Mesothelial cell of epicardium (in vitro differentiated cells): ENCODE data around the gene DOCK4. TPM values are rescaled to one million over a fixed set of nuclear protein-coding genes. Genes with fewer than 3 reads are reported as not detected.
A peak's percentile ranks its signal among the peaks of the same experiment; 100 is the strongest.

Experiments used
- DNase-seq, 2 experiments: peaks; one replicate each; pipeline ENCODE4 v3.0.0; 2021; ENCODE audit warnings: low spot score in 2 of 2; ENCODE audit not compliant: unreplicated experiment in 2 of 2
- H3K27ac Mint-ChIP-seq: 2 replicates; pipeline ENCODE4 v1.8.0; 2021; ENCODE audit warnings: mixed read lengths
- H3K27me3 Mint-ChIP-seq: 2 replicates; pipeline ENCODE4 v1.8.0; 2021; ENCODE audit warnings: low read depth, mixed read lengths
- H3K36me3 Mint-ChIP-seq: 2 replicates; pipeline ENCODE4 v1.8.0; 2021; ENCODE audit warnings: mixed read lengths
- H3K4me1 Mint-ChIP-seq: 2 replicates; pipeline ENCODE4 v1.8.0; 2021; ENCODE audit warnings: mixed read lengths
- H3K4me3 Mint-ChIP-seq: 2 replicates; pipeline ENCODE4 v1.8.0; 2021; ENCODE audit warnings: mild to moderate bottlenecking, moderate library complexity, mixed read lengths
- H3K9me3 Mint-ChIP-seq: 2 replicates; pipeline ENCODE4 v1.8.0; 2021; ENCODE audit warnings: mixed read lengths
- total RNA-seq: library from RNA; stranded (reverse); gene quantifications from 3 replicates; pipeline ENCODE4 v1.2.1, GENCODE V29; 2021
- TF ChIP-seq, protein P1 (sequence below): fragments of 200-600 bp; sonication (generic); IDR thresholded peaks from one replicate; pipeline ENCODE4 v1.5.0; 2021; ENCODE audit warnings: antibody characterized with exemption; ENCODE audit not compliant: unreplicated experiment

DOCK4 gene
- total RNA-seq, 1 donor from 2014 or later, result 27.7 TPM

DNA sequence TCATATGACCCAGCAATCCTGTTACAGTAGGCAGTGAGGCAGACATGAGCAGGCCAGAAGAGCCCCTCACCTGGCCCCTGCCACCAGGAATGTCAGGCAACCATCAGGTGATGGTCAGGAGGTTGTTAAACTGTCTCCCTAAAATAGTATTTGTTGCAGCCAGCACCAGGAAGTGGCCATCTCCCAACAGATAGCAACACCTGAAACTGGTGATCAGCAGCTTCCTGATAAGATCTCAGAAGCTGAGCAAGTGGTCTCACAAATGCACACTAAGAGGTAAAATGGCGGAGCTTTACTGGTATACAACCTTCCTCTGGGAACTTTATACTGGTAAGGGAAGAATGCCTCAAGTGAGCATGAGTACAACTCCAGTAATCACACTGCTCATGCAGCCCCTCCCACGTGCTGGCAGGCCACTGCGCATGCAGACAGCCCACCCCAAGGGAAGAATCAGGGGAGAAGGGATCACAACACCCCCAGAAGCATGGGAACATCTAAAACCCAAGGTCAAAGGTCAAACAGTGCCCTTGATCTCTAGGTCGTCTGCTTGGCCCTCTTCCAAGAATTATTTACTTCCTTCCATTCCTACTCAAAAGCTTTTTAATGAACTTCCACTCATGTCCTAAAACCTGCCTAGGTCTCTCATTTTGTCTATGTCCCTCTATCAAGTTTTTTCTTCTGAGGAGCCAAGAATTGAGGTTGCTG, 133.5 kb downstream of the DOCK4 start:
- peaks cover 18% of the 10 kb centered on the region for H3K9me3 Mint-ChIP-seq
- peaks cover 12% of the 10 kb centered on the region for H3K36me3 Mint-ChIP-seq
- TF ChIP-seq, protein P1, sequence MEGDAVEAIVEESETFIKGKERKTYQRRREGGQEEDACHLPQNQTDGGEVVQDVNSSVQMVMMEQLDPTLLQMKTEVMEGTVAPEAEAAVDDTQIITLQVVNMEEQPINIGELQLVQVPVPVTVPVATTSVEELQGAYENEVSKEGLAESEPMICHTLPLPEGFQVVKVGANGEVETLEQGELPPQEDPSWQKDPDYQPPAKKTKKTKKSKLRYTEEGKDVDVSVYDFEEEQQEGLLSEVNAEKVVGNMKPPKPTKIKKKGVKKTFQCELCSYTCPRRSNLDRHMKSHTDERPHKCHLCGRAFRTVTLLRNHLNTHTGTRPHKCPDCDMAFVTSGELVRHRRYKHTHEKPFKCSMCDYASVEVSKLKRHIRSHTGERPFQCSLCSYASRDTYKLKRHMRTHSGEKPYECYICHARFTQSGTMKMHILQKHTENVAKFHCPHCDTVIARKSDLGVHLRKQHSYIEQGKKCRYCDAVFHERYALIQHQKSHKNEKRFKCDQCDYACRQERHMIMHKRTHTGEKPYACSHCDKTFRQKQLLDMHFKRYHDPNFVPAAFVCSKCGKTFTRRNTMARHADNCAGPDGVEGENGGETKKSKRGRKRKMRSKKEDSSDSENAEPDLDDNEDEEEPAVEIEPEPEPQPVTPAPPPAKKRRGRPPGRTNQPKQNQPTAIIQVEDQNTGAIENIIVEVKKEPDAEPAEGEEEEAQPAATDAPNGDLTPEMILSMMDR, result no peak
- no peak overlapping the region for H3K4me3 Mint-ChIP-seq
- H3K27ac Mint-ChIP-seq, result no peak overlapping the region
- no peaks in the 10 kb centered on the region for H3K27me3 Mint-ChIP-seq
- H3K4me1 Mint-ChIP-seq, result peaks cover 45% of the 10 kb centered on the region
- DNase-seq, result no peak

DNA sequence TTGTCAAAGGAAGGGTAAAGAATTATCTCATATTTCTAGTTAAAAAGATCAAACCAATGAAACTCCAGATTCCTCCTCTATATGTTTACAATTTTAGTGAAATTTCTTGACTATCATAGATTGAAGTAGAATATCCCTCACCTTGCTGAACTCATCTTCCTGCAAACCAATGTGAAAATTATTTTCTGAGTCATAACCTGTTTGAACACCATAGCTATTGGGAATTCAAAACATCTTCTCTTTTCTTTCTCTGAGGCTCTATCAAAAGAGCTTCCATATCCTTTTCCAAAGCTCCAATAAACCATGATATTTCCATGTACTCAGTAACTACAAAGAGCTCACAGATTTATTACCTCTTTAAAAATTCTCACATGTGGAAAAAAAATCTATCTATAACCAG, 134.3 kb downstream of the DOCK4 start:
- Mint-ChIP-seq H3K27ac (peak overlapping the region; percentile 44), H3K4me1 (peaks cover 49% of the 10 kb centered on the region), H3K4me3 (no peak overlapping the region), H3K9me3 (peaks cover 18% of the 10 kb centered on the region), H3K36me3 (peaks cover 12% of the 10 kb centered on the region), H3K27me3 (no peaks in the 10 kb centered on the region)
- TF ChIP-seq, protein P1, result no peak
- no peak for DNase-seq

DNA sequence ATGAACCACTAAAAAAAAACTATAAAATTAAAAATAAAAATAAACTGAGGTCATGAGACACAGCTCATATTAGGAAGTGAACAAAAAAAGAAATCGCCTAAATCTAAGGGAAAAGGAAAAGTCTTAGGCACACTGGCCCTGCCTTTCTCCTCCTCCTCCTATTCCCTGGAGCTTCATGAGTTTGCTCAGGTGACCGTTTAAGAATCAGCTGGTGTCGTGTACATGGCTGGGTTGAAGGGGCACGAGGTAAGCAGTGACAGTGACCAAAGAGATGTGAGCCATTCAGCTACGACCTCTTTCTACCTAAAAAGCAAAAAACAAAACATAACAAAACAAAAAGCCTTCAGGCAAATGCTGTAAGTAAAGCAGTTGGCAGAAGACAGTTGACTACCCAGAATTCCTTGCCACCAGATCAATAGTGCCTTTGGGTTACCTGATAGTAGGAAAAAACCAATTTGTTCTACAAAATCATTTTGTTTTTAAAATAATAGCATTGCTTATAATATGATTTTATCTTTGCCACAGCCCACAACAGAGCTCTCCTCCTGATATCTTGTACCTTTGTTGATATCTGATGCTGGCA, 135.4 kb downstream of the DOCK4 start:
- TF ChIP-seq, protein P1, result no peak
- no peaks in the 10 kb centered on the region for H3K27me3 Mint-ChIP-seq
- DNase-seq, result no peak
- peaks cover 18% of the 10 kb centered on the region for H3K9me3 Mint-ChIP-seq
- peaks cover 39% of the 10 kb centered on the region for H3K4me1 Mint-ChIP-seq
- no peak overlapping the region for H3K4me3 Mint-ChIP-seq
- H3K27ac Mint-ChIP-seq, result no peak overlapping the region
- peaks cover 12% of the 10 kb centered on the region for H3K36me3 Mint-ChIP-seq

DNA sequence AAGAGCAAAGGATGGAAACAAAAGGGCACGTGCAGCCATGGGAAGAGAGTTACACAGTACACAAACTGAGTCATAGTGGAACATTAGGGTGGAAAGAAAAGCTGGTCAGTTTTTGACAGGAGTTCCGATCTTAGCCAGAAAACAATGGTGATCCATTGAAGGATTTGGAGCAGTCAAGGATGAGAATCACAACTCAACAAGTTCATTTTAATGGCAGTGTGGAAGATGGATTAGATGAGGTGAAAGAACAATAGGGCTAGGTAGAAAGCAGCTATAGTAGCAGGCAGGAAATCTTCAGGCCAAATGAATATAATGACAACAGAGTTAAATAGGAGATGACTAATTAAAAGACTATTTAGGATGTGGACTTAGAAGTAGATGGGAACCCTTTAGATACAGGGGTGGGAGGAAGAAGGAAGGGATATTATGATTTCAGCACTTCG, 136.3 kb downstream of the DOCK4 start:
- Mint-ChIP-seq H3K4me1 (peaks cover 39% of the 10 kb centered on the region), H3K27ac (no peak overlapping the region), H3K9me3 (peaks cover 14% of the 10 kb centered on the region), H3K36me3 (peaks cover 8% of the 10 kb centered on the region), H3K27me3 (no peaks in the 10 kb centered on the region), H3K4me3 (no peak overlapping the region)
- TF ChIP-seq, protein P1, result no peak
- DNase-seq, result no peak

DNA sequence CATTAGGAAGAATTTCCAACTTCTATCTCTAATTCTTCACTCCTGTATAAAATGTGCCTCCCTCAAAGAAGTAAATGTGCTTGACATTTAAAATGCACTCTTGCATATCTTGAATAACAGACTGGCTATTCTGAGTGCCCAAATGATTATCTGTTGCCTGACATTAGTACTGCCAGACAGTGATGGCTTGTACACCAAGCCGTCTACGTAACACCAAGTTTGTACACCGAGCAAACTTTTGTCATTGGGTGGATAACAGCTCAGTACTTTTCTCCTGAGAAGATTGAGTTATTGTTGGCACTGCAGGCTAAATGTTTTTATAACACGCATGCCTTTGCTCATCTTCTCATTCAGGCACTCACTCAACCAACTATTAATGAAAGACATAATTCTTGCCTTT, 137.2 kb downstream of the DOCK4 start:
- H3K4me3 Mint-ChIP-seq, result no peak overlapping the region
- no peak overlapping the region for H3K27ac Mint-ChIP-seq
- H3K36me3 Mint-ChIP-seq, result peaks cover 3% of the 10 kb centered on the region
- no peaks in the 10 kb centered on the region for H3K27me3 Mint-ChIP-seq
- TF ChIP-seq, protein P1, result no peak
- peaks cover 39% of the 10 kb centered on the region for H3K4me1 Mint-ChIP-seq
- H3K9me3 Mint-ChIP-seq, result peaks cover 4% of the 10 kb centered on the region
- DNase-seq, result no peak
